Measurements from ENCODE around the gene ZNF688. TPM values are rescaled to one million over a fixed set of nuclear protein-coding genes. Genes with fewer than 3 reads are reported as not detected.

Gene ZNF688
- total RNA-seq, 1 donor from 2014 or later, result 9.2 TPM

GRCh38 chr16:30574678-30575077, 3.2 kb upstream of the ZNF688 start:
- DNase-seq (ENCODE audit: low read depth), result no peak
- H3K4me3 ChIP-seq (ENCODE audit: low read depth, low read length), result no peak overlapping the region
- no peaks in the 10 kb centered on the region for H3K27me3 ChIP-seq (ENCODE audit: control insufficient read depth, insufficient read depth, low read length)
- no peaks in the 10 kb centered on the region for H3K36me3 ChIP-seq (ENCODE audit: control insufficient read depth, insufficient read depth, low read length)
- no peak for TF ChIP-seq CTCF (IDR thresholded peaks at IDR 0.05; ENCODE audit: insufficient read depth, low read length, poor library complexity, severe bottlenecking)

DNA sequence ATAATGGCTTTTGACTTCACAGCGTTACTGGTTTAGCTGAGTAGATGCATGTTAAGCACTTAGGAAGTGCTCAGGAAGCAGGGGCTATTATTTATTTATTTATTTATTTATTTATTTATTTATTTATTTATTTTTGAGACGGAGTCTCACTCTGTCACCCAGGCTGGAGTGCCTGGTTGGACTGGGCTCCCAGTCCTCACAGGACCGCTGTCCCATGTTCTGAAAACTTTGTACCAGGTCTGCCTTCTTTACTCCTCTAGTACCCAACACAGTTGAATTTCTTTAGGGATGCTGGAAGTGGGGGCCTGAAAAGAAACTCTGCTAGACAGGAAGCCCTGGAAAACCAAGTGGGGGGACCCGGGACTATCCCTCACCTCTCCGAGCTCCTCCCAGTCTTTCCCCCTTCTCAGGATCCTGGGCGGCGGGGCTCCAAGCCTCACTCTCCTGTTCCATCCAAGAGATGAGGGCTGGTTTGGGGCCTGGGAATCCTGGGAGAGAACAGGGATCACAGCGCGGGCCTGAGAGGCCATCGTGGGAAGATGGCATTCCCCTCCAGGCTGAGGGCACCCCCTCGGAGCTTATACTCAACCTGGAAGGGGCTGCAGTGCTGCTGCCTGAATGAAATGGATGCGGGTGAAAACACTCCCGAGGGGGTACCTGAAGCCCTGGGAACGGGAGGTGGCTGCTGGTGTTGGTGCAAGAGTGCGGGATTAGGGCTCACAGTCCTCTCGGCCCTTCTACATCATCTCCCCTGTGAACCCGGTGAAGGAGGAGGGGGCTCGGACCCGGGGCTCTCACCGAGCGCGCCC, 674 bp downstream of the ZNF688 start:
- TF ChIP-seq CTCF (IDR thresholded peaks at IDR 0.05; ENCODE audit: insufficient read depth, low read length, poor library complexity, severe bottlenecking), result no peak
- Histone ChIP-seq H3K27me3 (ENCODE audit: control insufficient read depth, insufficient read depth, low read length) (no peaks in the 10 kb centered on the region), H3K36me3 (ENCODE audit: control insufficient read depth, insufficient read depth, low read length) (no peaks in the 10 kb centered on the region), H3K4me3 (ENCODE audit: low read depth, low read length) (peak overlapping the region; percentile 64)
- DNase-seq (ENCODE audit: low read depth), result no peak

DNA sequence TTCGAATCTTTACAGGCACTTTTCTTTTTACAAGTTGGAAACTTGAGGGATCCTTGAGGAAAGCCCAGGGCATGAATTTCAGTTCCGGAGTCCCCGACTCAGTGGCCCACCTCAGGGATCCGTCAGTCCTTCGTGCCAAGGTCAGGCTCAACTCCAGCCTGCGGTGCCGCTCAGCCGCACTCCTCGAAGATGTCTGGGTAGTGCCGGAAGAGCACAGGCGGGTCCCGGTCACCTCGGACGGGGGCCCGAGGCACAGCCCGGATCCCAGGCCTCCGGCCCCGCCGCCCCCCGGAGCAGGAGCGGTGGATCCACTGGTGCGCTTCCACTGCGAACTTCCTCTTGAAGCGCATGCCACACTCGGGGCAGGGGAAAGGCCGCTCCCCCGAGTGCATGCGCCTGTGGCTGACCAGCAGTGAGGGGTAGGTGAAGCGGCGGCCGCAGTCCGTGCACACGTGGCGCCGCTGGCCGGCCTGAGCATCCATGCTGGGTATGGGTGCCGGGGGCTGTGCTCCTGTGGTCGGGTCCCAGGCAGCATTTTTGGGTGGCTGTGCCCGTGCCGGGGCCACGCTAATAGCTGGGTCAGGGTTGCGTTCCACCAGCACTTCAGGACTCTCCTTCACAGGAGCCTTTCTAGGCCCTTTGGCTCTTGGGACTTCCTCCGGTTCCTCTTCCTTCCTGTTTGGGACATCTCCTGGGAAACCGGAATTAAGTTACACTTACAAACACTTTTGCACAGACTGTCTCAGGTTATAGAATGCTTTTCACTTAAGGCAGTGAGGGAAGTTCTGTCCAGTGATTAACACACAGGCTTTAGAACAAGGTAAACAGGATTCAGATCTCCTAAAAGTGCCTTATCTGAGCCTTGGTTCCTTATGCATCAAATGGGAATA, 1.5 kb downstream of the ZNF688 start:
- H3K4me3 ChIP-seq (ENCODE audit: low read depth, low read length), result no peak overlapping the region
- H3K36me3 ChIP-seq (ENCODE audit: control insufficient read depth, insufficient read depth, low read length), result no peaks in the 10 kb centered on the region
- no peak for DNase-seq (ENCODE audit: low read depth)
- no peaks in the 10 kb centered on the region for H3K27me3 ChIP-seq (ENCODE audit: control insufficient read depth, insufficient read depth, low read length)
- no peak for TF ChIP-seq CTCF (IDR thresholded peaks at IDR 0.05; ENCODE audit: insufficient read depth, low read length, poor library complexity, severe bottlenecking)

DNA sequence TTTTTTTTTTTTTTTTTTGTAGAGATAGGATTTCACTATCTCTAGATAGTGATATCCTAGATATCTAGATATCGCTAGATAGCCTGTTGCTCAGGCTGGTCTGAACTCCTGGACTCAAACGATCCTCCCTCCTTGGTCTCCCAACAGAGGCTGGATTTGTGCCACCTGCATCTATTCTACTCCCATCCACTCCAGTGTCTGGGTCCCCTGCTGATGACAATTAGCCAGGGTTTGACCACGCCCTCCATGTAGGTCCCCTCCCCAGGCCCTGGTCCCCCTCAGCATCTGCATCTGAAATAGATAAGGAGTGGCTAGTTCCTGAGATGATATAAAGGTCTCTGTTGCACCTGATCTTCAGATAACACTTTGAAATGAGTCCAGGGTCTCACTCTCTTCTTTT, 2.2 kb downstream of the ZNF688 start:
- H3K36me3 ChIP-seq (ENCODE audit: control insufficient read depth, insufficient read depth, low read length), result no peaks in the 10 kb centered on the region
- no peaks in the 10 kb centered on the region for H3K27me3 ChIP-seq (ENCODE audit: control insufficient read depth, insufficient read depth, low read length)
- TF ChIP-seq CTCF (IDR thresholded peaks at IDR 0.05; ENCODE audit: insufficient read depth, low read length, poor library complexity, severe bottlenecking), result no peak
- no peak overlapping the region for H3K4me3 ChIP-seq (ENCODE audit: low read depth, low read length)
- no peak for DNase-seq (ENCODE audit: low read depth)

- peak; percentile 34 for DNase-seq (ENCODE audit: low read depth)
- Histone ChIP-seq H3K4me3 (ENCODE audit: low read depth, low read length) (no peak overlapping the region), H3K36me3 (ENCODE audit: control insufficient read depth, insufficient read depth, low read length) (no peaks in the 10 kb centered on the region), H3K27me3 (ENCODE audit: control insufficient read depth, insufficient read depth, low read length) (no peaks in the 10 kb centered on the region)
- TF ChIP-seq CTCF (IDR thresholded peaks at IDR 0.05; ENCODE audit: insufficient read depth, low read length, poor library complexity, severe bottlenecking), result no peak
Measured at GRCh38 chr16:30567991-30568638, 3.4 kb downstream of the ZNF688 start.
